B cell (primary cell): ENCODE measurements around the gene CCDC9. TPM values are rescaled to one million over a fixed set of nuclear protein-coding genes. Genes with fewer than 3 reads are reported as not detected.
A peak's percentile ranks its signal among the peaks of the same experiment; 100 is the strongest.

Experiments
- ATAC-seq: fragments of 200-7000 bp; cut with Tn5 transposase; one replicate; pipeline ENCODE4 v1.10.0; 2021; ENCODE audit warnings: low read depth, mild to moderate bottlenecking, moderate number of reproducible peaks, moderate library complexity
- CTCF ChIA-PET: fragments of 350-600 bp; sonication (Branson Sonifier 250); formaldehyde crosslinking; loops from one replicate; lab custom pipeline; 2021; ENCODE audit warnings: antibody characterized with exemption, inconsistent platforms; lab: Charles Lee
- POLR2A ChIA-PET: fragments of 350-600 bp; sonication (Branson Sonifier 250); formaldehyde crosslinking; loops from one replicate; lab custom pipeline; 2021; ENCODE audit warnings: antibody characterized with exemption; lab: Charles Lee
- DNase-seq: peaks from one replicate; pipeline ENCODE4 v3.0.0; 2013
- H2AFZ ChIP-seq: 2 replicates; pipeline ENCODE4 v1.6.1; 2012; ENCODE audit warnings: mild to moderate bottlenecking, low read depth, low read length; ENCODE audit not compliant: insufficient read depth, poor library complexity, severe bottlenecking
- H3K27ac ChIP-seq, 2 donors: 1 replicate in 1 of 2; 2 replicates in 1 of 2; pipeline ENCODE4 v1.5.1; 2012 to 2013; ENCODE audit warnings: low read length in 2 of 2, mild to moderate bottlenecking in 2 of 2, moderate library complexity in 1 of 2
- H3K27me3 ChIP-seq, 4 experiments: fragments of 200-600 bp in 1 of 4; sonication (generic) in 1 of 4; replicated peaks in 1 of 4; 1 replicate in 2 of 4; 2 replicates in 2 of 4; pipeline versions ENCODE4 v1.6.1 to v1.7.0; 2013 to 2016; ENCODE audit warnings: low read length in 3 of 4, mild to moderate bottlenecking in 2 of 4, mixed read lengths in 1 of 4, moderate library complexity in 1 of 4; ENCODE audit not compliant: insufficient read depth in 4 of 4, control insufficient read depth in 3 of 4; ENCODE audit errors: control extremely low read depth in 1 of 4
- H3K36me3 ChIP-seq, 2 experiments: replicated peaks in 1 of 2; 1 replicate in 1 of 2; 2 replicates in 1 of 2; pipeline versions ENCODE4 v1.6.1 to v1.7.1; 2013; ENCODE audit warnings: low read length in 1 of 2; ENCODE audit not compliant: insufficient read depth in 2 of 2, control insufficient read depth in 1 of 2; ENCODE audit errors: control extremely low read depth in 1 of 2, extremely low read depth in 1 of 2
- H3K4me1 ChIP-seq, 2 donors: fragments of 200-600 bp in 1 of 2; sonication (generic) in 1 of 2; 1 replicate in 1 of 2; 2 replicates in 1 of 2; pipeline versions ENCODE4 v1.5.1 to v1.6.1; 2013 to 2017; ENCODE audit warnings: low read length in 2 of 2; ENCODE audit not compliant: control insufficient read depth in 2 of 2, insufficient read depth in 2 of 2
- H3K4me2 ChIP-seq: replicated peaks from 2 replicates; pipeline ENCODE3; 2012; ENCODE audit warnings: mild to moderate bottlenecking, low read depth, low read length; ENCODE audit not compliant: poor library complexity, severe bottlenecking
- H3K4me3 ChIP-seq, 5 experiments: fragments of 200-600 bp in 1 of 5; sonication (generic) in 1 of 5; 1 replicate in 3 of 5; 2 replicates in 2 of 5; pipeline versions ENCODE4 v1.5.1 to v1.7.0; 2011 to 2016; ENCODE audit warnings: low read length in 4 of 5, mild to moderate bottlenecking in 4 of 5, low read depth in 2 of 5, control low read depth in 1 of 5, moderate library complexity in 1 of 5; ENCODE audit not compliant: insufficient read depth in 1 of 5; ENCODE audit errors: control extremely low read depth in 1 of 5, extremely low read depth in 1 of 5
- H3K79me2 ChIP-seq: fragments of 200-600 bp; sonication (generic); one replicate; pipeline ENCODE4 v1.6.0; 2016; ENCODE audit warnings: low read length; ENCODE audit not compliant: control insufficient read depth, insufficient read depth
- H3K9ac ChIP-seq: fragments of 200-600 bp; sonication (generic); 2 replicates; pipeline ENCODE4 v1.6.1; 2017; ENCODE audit warnings: mild to moderate bottlenecking, low read length, moderate library complexity
- H3K9me3 ChIP-seq, 3 donors: one replicate each; pipeline versions ENCODE4 v1.6.1 to v1.7.1; 2013; ENCODE audit warnings: low read length in 2 of 3; ENCODE audit not compliant: control insufficient read depth in 2 of 3, insufficient read depth in 1 of 3; ENCODE audit errors: control extremely low read depth in 1 of 3
- H4K20me1 ChIP-seq: 2 replicates; pipeline ENCODE4 v1.6.0; 2012; ENCODE audit warnings: mild to moderate bottlenecking, low read length; ENCODE audit not compliant: insufficient read depth, control insufficient read depth, poor library complexity, severe bottlenecking
- H3K27ac Mint-ChIP-seq: one replicate; pipeline ENCODE4 v1.8.0; 2021; ENCODE audit warnings: mixed read lengths
- H3K27me3 Mint-ChIP-seq: one replicate; pipeline ENCODE4 v1.8.0; 2021; ENCODE audit warnings: mixed read lengths
- H3K4me1 Mint-ChIP-seq: one replicate; pipeline ENCODE4 v1.8.0; 2021; ENCODE audit warnings: mixed read lengths
- H3K4me3 Mint-ChIP-seq: one replicate; pipeline ENCODE4 v1.8.0; 2021; ENCODE audit warnings: mixed read lengths
- H3K9me3 Mint-ChIP-seq: one replicate; pipeline ENCODE4 v1.8.0; 2022; ENCODE audit warnings: mixed read lengths; ENCODE audit not compliant: insufficient read depth
- CTCF ChIP-seq: fragments of 200-600 bp; IDR thresholded peaks from one replicate; pipeline ENCODE4 v1.8.0; 2022; ENCODE audit warnings: antibody characterized with exemption, mild to moderate bottlenecking
- EZH2 ChIP-seq: IDR thresholded peaks from 2 replicates; pipeline ENCODE4 v1.6.1; 2012; ENCODE audit warnings: borderline replicate concordance, low read depth, mild to moderate bottlenecking, moderate library complexity, low read length; ENCODE audit not compliant: insufficient read depth, poor library complexity, severe bottlenecking
- WGBS: methylation state at CpG from one replicate; pipeline ENCODE4 v1.1.5; 2013; ENCODE audit warnings: missing lambda C conversion rate; ENCODE audit not compliant: insufficient coverage; 5-methylcytosine and 5-hydroxymethylcytosine counted together
- intact Hi-C: fragments of 100-400 bp; cut with micrococcal nuclease; formaldehyde crosslinking; loops from one replicate; pipeline ENCODE4 v1.10.0; 2022
- polyA plus RNA-seq: library from polyadenylated mRNA; depleted of rRNA; stranded (reverse); fragments of >200 nt; gene quantifications from 2 replicates; pipeline ENCODE4 v1.2.3, GENCODE V29; 2012
- total RNA-seq, 2 donors: library from RNA; stranded (reverse); fragments of 120-200 nt in 1 of 2; gene quantifications; 1 replicate in 1 of 2; 2 replicates in 1 of 2; pipeline versions ENCODE4 v1.2.3 to v1.2.4, GENCODE V29; 2013 to 2022

Gene CCDC9
- total and polyA plus RNA-seq, 2 donors (not counting 1 experiment from before 2014, with no cell fraction given): 12.3 to 54.7 TPM

GRCh38 chr19:47231215-47232054 is 24.9 kb upstream of the CCDC9 start:
- TF ChIP-seq EZH2 (no peak), CTCF (no peak)
- CTCF ChIA-PET: interaction anchor here (1.9 to 3.2 kb wide), 2 partner anchors 14 to 20 kb away, joined by 20 to 30 read pairs; no protein-coding TSS in a partner anchor
- intact Hi-C loops: loop anchor here (1.0 kb wide), 1 partner anchor 10 kb away; no protein-coding TSS in a partner anchor
- ATAC-seq (peak; percentile 65), DNase-seq (peak; percentile 91)
- Histone ChIP-seq H3K36me3 (no peaks in the 10 kb centered on the region), H3K4me3 (peak overlapping the region; percentile 35 to 95 (median 53)), H3K9me3 (no peaks in the 10 kb centered on the region), H4K20me1 (peaks cover 22% of the 10 kb centered on the region), H3K4me2 (peak overlapping the region; percentile 100), H3K27me3 (peaks cover 0 to 37% (median 1%) of the 10 kb centered on the region in 4 experiments), H3K4me1 (peaks cover 46 to 54% of the 10 kb centered on the region in 2 donors), H3K79me2 (no peaks in the 10 kb centered on the region), H3K9ac (peak overlapping the region; percentile 93), H2AFZ (peak overlapping the region; percentile 68), H3K27ac (peak overlapping the region in 1 of 2 donors; percentile 45)
- 8% methylated on average over 44 of the region's 51 CpGs for WGBS
- H3K4me3 Mint-ChIP-seq: peak overlapping the region; percentile 81
- peaks cover 26% of the 10 kb centered on the region for H3K4me1 Mint-ChIP-seq
- no peaks in the 10 kb centered on the region for H3K9me3 Mint-ChIP-seq
- H3K27ac Mint-ChIP-seq: peak overlapping the region; percentile 59
- POLR2A ChIA-PET: interaction anchor here (0.7 to 1.2 kb wide), 2 partner anchors 13 to 25 kb away, joined by 3 read pairs; partner anchors contain the start of gene CCDC9
- no peaks in the 10 kb centered on the region for H3K27me3 Mint-ChIP-seq
